Measurements from ENCODE around the gene TLE4.
A peak's percentile ranks its signal among the peaks of the same experiment; 100 is the strongest.

The TLE4 gene
- long read RNA-seq, partial matches to known transcripts: 8 of 15 reads
- long read RNA-seq, other reads (novel, unspliced or antisense): 7 of 15 reads

GRCh38 chr9:79571309-79572031 is at the start of gene TLE4:
Gene TLE4, plus strand, starts transcription at chr9:79571965. Its CDS starts 826 bp downstream, at chr9:79572791.
- DNase-seq (ENCODE audit: low read depth in 1 of 2, low spot score in 1 of 2): peak; percentile 99 to 100
- H3K27ac ChIP-seq (replicated peaks): peak within 1 kb of the TSS; percentile 89
- H3K27me3 ChIP-seq (ENCODE audit: insufficient read depth, poor library complexity, severe bottlenecking): no peaks in the 10 kb centered on the region
- TF ChIP-seq GABPA (IDR thresholded peaks at IDR 0.05; ENCODE audit: low read depth) (no peak), REST (IDR thresholded peaks at IDR 0.05; ENCODE audit: insufficient replicate concordance, low read depth) (peak; percentile 70), POLR2AphosphoS5 (IDR thresholded peaks at IDR 0.05; ENCODE audit: low read depth) (peak; percentile 62), SPI1 (IDR thresholded peaks at IDR 0.05; ENCODE audit: borderline replicate concordance, low read depth) (no peak), CTCF (IDR thresholded peaks at IDR 0.05; ENCODE audit: insufficient read depth, low read length) (no peak)
- peak within 1 kb of the TSS; percentile 76 for H3K4me3 ChIP-seq (replicated peaks; ENCODE audit: insufficient read depth, low read length)

- H3K27me3 ChIP-seq (ENCODE audit: insufficient read depth, poor library complexity, severe bottlenecking): no peaks in the 10 kb centered on the region
- no peak overlapping the region for H3K27ac ChIP-seq (replicated peaks)
- no peak overlapping the region for H3K4me3 ChIP-seq (replicated peaks; ENCODE audit: insufficient read depth, low read length)
- TF ChIP-seq CTCF (IDR thresholded peaks at IDR 0.05; ENCODE audit: insufficient read depth, low read length) (no peak), GABPA (IDR thresholded peaks at IDR 0.05; ENCODE audit: low read depth) (no peak), POLR2AphosphoS5 (IDR thresholded peaks at IDR 0.05; ENCODE audit: low read depth) (no peak), SPI1 (IDR thresholded peaks at IDR 0.05; ENCODE audit: borderline replicate concordance, low read depth) (no peak), REST (IDR thresholded peaks at IDR 0.05; ENCODE audit: insufficient replicate concordance, low read depth) (no peak)
- DNase-seq (ENCODE audit: low read depth in 1 of 2, low spot score in 1 of 2): no peak
Measured at GRCh38 chr9:79522793-79523192, 49.0 kb upstream of the TLE4 start.

GRCh38 chr9:79524266-79524665 is 47.5 kb upstream of the TLE4 start:
- Histone ChIP-seq H3K27me3 (ENCODE audit: insufficient read depth, poor library complexity, severe bottlenecking) (no peaks in the 10 kb centered on the region), H3K27ac (replicated peaks) (no peak overlapping the region), H3K4me3 (replicated peaks; ENCODE audit: insufficient read depth, low read length) (no peak overlapping the region)
- TF ChIP-seq SPI1 (IDR thresholded peaks at IDR 0.05; ENCODE audit: borderline replicate concordance, low read depth): no peak
- DNase-seq (ENCODE audit: low read depth in 1 of 2, low spot score in 1 of 2): no peak

GRCh38 chr9:79526149-79526672 is 45.6 kb upstream of the TLE4 start:
- no peak for TF ChIP-seq REST (IDR thresholded peaks at IDR 0.05; ENCODE audit: insufficient replicate concordance, low read depth)
- no peak for TF ChIP-seq POLR2AphosphoS5 (IDR thresholded peaks at IDR 0.05; ENCODE audit: low read depth)
- no peak for TF ChIP-seq CTCF (IDR thresholded peaks at IDR 0.05; ENCODE audit: insufficient read depth, low read length)
- no peak for TF ChIP-seq SPI1 (IDR thresholded peaks at IDR 0.05; ENCODE audit: borderline replicate concordance, low read depth)
- TF ChIP-seq GABPA (IDR thresholded peaks at IDR 0.05; ENCODE audit: low read depth): no peak
- H3K27me3 ChIP-seq (ENCODE audit: insufficient read depth, poor library complexity, severe bottlenecking): no peaks in the 10 kb centered on the region
- no peak for DNase-seq (ENCODE audit: low read depth in 1 of 2, low spot score in 1 of 2)
- H3K27ac ChIP-seq (replicated peaks): no peak overlapping the region
- no peak overlapping the region for H3K4me3 ChIP-seq (replicated peaks; ENCODE audit: insufficient read depth, low read length)

All from HL-60 (cell line).